GM21723 (cell line): ENCODE data around the gene OBSL1.
A peak's percentile ranks its signal among the peaks of the same experiment; 100 is the strongest.

Experiments
- ATAC-seq: cut with Tn5 transposase; IDR thresholded peaks from one replicate; pipeline ENCODE4 v1.9.1; 2021; ENCODE audit warnings: mild to moderate bottlenecking, moderate library complexity; ENCODE audit not compliant: unreplicated experiment

Gene OBSL1

GRCh38 chr2:219536967-219537366 lies 34.4 kb downstream of the OBSL1 start:
- ATAC-seq = no peak

- no peak for ATAC-seq
These were observed 34.9 kb downstream of the OBSL1 start for GRCh38 chr2:219536425-219536824.

- no peak for ATAC-seq
These were observed 37.2 kb downstream of the OBSL1 start for GRCh38 chr2:219533930-219534661.

- no peak for ATAC-seq
These were observed 39.0 kb downstream of the OBSL1 start for GRCh38 chr2:219532378-219532649.

GRCh38 chr2:219531639-219532377 lies 39.5 kb downstream of the OBSL1 start:
- no peak for ATAC-seq

- ATAC-seq = peak; percentile 96
These were observed 41.0 kb downstream of the OBSL1 start for GRCh38 chr2:219530048-219530963.

GRCh38 chr2:219527472-219527871 lies 43.9 kb downstream of the OBSL1 start:
- ATAC-seq = no peak

GRCh38 chr2:219527076-219527394 lies 44.3 kb downstream of the OBSL1 start:
- ATAC-seq = no peak

GRCh38 chr2:219526320-219527075 lies 44.8 kb downstream of the OBSL1 start:
- no peak for ATAC-seq

GRCh38 chr2:219525533-219526232 lies 45.7 kb downstream of the OBSL1 start:
- no peak for ATAC-seq

- ATAC-seq = no peak
These were observed 46.5 kb downstream of the OBSL1 start for GRCh38 chr2:219524817-219525216.

GRCh38 chr2:219523031-219523671 lies 48.2 kb downstream of the OBSL1 start:
- no peak for ATAC-seq

- ATAC-seq = no peak
These were observed 49.0 kb downstream of the OBSL1 start for GRCh38 chr2:219522111-219523030.

- ATAC-seq = no peak
These were observed 50.1 kb downstream of the OBSL1 start for GRCh38 chr2:219521066-219521880.

GRCh38 chr2:219520079-219520478 lies 51.3 kb downstream of the OBSL1 start:
- no peak for ATAC-seq

GRCh38 chr2:219519526-219519916 lies 51.8 kb downstream of the OBSL1 start:
- ATAC-seq = no peak

- ATAC-seq = no peak
These were observed 53.2 kb downstream of the OBSL1 start for GRCh38 chr2:219517954-219518778.
